ENCODE data around the gene NDUFA5.

DNA sequence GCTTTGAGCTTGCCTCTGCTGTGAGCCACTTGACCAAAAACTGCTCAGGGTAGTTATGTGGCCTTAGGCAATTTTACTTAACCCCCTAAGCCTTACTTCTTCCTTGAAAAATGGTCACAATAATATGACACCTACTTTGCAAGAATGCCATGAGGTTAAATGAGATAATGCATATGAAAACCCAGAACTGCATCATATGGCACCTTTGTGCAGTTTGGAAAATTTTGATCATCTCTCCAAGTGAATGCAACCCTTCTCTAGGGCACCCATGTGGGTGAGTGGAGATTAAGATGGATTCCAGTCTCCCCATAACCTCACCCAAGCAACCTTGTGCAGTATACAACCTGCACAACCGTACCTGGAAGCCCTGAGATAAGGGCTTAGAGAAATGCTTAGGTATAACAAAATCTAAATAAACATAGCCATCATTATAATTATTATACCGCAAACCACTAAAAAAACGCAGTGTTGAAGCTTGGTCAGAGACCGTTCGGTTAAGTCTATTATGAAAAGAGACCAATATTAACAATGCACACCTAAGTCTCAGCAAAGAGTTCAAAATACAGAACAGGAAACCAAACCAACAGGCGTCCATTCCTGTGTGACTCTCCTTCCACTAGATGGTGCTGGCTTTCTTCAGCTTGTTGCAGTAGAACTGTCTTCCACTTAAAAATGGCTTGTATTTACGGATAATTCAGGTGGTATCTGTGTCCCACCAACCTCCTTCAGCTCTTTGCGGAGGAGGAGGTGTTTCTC, 23.0 kb upstream of the NDUFA5 start:
- TF ChIP-seq, protein P1, sequence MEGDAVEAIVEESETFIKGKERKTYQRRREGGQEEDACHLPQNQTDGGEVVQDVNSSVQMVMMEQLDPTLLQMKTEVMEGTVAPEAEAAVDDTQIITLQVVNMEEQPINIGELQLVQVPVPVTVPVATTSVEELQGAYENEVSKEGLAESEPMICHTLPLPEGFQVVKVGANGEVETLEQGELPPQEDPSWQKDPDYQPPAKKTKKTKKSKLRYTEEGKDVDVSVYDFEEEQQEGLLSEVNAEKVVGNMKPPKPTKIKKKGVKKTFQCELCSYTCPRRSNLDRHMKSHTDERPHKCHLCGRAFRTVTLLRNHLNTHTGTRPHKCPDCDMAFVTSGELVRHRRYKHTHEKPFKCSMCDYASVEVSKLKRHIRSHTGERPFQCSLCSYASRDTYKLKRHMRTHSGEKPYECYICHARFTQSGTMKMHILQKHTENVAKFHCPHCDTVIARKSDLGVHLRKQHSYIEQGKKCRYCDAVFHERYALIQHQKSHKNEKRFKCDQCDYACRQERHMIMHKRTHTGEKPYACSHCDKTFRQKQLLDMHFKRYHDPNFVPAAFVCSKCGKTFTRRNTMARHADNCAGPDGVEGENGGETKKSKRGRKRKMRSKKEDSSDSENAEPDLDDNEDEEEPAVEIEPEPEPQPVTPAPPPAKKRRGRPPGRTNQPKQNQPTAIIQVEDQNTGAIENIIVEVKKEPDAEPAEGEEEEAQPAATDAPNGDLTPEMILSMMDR (IDR thresholded peaks at IDR 0.05) = peak in 1 of 2 donors; percentile 40
- no peak for TF ChIP-seq EP300 (IDR thresholded peaks at IDR 0.05)
- TF ChIP-seq POLR2AphosphoS5 (IDR thresholded peaks at IDR 0.05) = no peak
- no peak for TF ChIP-seq POLR2A (IDR thresholded peaks at IDR 0.05)

Data from suprapubic skin (tissue), 4 donors.